ENCODE measurements around the gene SKP2.

The SKP2 gene

DNA sequence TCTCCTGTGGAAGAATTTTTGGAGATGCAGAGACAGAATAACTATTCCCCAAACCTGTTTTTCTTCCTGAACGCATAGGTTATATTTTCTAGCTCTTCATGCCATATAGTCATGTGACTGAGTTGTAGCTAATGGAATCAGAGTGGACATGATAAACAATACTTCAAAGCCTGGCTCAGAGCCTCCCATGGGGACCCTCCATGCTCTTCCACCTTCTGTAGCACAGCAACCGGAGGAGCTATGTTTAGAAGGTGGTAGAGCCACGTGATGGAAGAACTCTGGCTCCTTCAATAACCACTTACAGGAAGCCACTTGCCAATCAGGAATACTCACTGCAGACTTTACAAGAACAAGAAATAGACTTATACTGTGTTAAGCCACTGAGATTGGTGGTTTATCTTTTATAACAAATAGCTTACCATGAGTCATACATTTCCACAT, 50.6 kb downstream of the SKP2 start:
- no peak for DNase-seq

- DNase-seq: no peak
These were observed 53.4 kb downstream of the SKP2 start for GRCh38 chr5:36205329-36205728.

DNA sequence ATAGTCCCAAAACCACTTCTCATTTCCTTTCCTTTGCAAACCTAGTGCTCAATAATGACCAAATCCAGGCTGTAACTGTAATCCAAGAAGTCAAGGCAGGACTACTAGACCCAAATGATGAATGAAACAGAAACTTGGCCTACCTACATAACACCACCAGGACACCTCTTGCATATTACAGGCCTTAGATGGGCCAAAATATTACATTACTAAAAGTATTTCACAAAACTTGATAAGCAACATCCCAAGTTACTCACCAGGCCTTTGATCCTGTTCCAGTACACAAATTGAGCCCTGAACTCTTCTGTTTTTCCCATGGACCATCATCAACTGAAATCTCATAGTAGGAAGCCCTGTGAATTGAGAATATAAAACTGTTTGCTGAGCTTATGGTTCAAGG, 55.0 kb downstream of the SKP2 start:
- no peak for DNase-seq

GRCh38 chr5:36208786-36209185, 56.9 kb downstream of the SKP2 start:
- DNase-seq: no peak

- no peak for DNase-seq
These were observed 57.8 kb downstream of the SKP2 start for GRCh38 chr5:36209664-36210063.

GRCh38 chr5:36214436-36214835, 62.5 kb downstream of the SKP2 start:
- no peak for DNase-seq

- DNase-seq: no peak
These were observed 64.0 kb downstream of the SKP2 start for GRCh38 chr5:36215910-36216309.

DNA sequence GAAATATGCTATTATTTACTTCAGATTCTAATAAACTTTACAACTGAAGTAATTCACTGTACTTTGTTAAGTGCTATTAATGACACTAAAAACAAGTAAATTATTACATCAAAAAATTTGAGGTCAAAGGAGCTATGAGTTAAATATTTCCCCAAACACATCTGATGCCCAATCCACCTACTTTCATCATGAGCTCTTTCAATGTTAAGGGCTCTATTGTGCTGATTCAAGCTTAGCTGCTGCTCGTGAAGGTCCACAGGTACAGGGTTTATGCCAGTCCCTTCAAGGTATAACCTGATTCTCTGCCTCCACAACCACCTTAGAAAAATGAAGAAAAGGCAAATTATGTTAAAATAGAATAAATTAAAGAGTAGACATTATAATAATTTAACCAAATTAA, 65.7 kb downstream of the SKP2 start:
- DNase-seq: no peak

- no peak for DNase-seq
These were observed 66.1 kb downstream of the SKP2 start for GRCh38 chr5:36217988-36218387.

DNA sequence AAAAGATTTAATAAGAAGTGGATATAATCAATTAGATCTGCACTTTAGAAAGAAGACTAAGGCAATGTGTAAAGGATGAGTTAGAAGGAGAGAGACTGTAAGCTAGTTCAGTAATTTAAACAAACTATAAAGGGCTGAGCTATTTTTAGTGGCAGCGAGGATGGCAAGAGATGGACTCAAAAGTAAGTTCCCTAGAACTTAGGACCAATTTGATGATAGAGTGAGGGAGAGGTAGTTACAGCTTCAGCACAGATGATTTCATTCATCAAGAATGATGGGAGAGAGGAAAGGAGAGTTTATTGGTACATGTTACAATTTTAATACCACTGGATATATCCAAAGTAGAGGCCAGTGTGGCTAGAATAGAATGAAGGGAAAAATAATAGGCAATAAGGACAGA, 70.7 kb downstream of the SKP2 start:
- DNase-seq: no peak

- no peak for DNase-seq
These were observed 75.1 kb downstream of the SKP2 start for GRCh38 chr5:36227046-36227445.

DNA sequence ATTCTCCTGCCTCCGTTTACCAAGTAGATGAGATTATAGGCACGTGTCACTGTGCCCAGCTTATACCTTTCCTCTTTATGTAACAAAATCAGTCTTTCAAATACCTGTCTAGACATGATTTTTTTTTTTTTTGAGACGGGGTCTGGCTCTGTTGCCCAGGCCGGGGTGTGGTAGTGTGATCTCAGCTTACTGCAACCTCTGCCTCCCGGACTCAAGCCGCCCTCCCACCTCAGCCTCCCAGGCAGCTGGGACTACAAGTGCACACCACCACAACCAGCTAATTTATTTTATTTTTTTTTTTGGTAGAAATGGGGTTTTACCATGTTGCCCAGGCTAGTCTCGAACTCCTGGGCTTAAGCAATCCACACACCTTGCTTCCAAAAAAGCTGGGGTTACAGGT, 76.6 kb downstream of the SKP2 start:
- DNase-seq: no peak

DNA sequence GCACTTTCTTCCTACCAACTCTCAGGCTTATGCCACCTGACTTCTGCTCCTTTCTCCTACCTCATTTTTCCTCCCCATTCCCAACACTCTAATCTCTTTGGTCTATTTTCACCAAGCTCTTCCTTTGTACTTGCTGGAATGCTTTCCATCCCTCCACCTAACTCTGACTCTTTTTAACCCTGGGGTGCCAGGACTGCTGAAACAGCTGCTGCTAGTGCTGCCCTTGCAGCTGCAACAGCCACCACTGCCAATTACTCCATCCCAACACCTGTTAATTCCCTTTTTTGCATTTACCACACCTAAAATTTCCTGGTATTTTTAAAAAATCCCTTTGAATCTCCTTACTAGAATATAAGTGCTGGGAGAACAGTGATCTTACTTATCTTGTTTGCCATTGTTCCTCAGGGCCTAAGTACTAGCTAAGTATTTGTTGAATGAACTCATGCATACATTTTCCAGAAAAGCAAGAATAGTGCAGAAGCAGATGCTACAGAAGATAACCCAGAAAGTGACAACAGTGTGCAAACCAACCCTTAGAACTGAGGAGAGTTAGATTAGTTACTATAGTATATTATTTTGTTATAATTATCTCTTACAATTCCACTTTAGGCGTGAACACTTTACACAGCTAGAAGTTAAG, 78.4 kb downstream of the SKP2 start:
- DNase-seq: no peak

DNA sequence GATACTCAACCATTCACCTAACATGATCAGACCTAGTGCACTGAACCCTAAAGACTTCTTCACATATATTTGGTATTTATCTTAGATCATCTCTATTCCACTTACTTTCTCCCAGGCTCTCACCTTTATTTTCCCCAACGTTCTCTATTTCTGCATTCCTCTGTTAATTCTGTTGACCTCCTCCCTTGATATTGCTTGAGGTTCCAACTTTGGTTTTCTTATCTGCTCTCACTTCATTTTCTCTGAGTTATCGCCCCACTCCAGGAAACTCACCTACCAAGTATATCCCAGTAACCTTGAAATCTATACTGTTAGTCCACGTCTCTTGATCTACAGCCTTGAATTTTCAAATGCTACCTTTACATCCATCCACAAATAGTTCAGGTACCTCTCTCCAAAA, 80.6 kb downstream of the SKP2 start:
- no peak for DNase-seq
